Measurements from ENCODE around the gene ADORA2A. TPM values are rescaled to one million over a fixed set of nuclear protein-coding genes. Genes with fewer than 3 reads are reported as not detected.

Gene ADORA2A
- 4.1 TPM for total RNA-seq

DNA sequence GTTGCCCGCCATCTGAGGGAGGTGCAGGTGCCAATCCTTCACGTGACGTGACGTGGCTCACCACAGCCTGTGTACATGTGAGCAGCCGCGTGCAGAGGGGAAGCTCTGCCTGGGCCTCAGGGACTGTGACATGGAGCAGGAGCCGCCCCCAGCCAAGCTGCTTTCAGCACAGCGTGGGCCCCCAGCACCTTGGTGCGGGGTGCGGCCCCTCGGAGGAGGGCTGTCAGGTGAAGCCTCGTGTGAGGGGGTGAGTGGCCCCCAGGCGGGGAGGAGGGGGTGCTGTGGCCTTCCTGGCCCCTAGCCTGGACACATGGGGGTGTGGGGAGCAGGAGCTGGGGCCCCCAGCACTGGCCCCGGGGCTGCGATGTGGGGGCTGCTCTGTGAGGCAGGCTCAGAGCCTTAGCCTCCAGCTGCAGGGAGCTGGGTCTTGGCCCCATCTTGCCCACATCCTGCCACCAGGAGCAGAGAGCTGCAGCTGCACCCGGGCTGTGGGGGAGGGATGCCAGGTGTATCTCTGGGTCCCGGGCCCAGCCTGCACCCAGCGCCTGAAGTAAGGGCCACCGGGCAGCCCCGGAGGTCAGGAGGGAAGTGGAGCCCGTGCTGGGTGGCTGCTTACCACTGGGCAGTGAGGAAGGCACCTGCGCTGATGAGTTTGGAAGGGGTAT is at the start of gene ADORA2A:
Gene ADORA2A (plus strand): TSS at position 100 of the 665 bp plus-strand sequence. CDS start 5,806 bp downstream, outside the sequence.
- ATAC-seq (peak; percentile 2), DNase-seq (ENCODE audit: low spot score) (peak; percentile 66)

DNA sequence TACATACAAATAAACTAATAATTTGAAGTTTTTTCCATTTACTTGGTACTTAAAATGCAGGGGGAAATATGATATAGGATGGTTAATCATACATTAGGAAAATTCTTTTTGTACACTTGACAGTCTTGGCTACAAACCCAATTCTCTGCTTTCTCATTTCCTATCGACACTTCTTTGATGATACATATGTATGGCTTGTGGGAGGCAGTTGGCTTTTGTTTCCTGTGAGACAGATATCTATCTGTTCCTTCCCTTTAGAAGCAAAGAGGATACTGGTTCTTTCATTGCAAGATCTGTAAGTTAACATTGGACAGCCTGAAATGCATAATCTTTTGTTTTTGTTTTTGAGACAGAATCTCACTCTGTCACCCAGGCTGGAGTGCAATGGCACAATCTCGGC is 47.9 kb upstream of the ADORA2A start:
- DNase-seq (ENCODE audit: low spot score) (no peak), ATAC-seq (no peak)

DNA sequence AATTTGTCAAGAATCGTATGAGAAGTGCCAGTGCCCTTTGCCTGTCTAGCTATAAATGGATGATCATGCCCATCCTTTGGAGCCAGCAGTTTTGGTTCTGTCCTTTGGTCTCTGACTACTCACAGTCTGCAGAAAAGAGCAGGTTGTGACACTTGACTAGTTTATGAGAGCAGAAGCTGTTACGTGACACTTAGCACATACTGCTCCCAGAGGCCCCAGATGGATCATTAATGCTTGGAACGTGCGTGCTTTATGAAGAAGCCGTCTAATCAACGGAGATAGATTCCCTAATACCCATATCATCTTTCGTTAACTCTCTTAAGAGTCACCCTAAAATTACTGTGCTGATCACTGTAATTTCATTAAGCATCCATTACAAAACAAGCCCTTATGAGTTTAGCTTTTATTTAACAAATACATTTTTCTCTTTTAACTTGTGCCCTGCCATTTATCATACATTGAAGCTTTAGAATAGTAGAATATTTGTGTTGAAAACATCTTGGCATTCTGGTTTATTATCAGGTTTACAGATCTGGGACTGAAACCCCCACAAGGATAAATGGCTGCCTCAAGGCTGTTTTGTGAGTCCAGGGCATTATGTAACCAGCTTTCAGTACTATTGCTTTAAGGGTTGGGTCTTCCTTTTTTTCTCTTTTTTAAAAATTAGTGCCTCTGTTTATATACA is 47.0 kb upstream of the ADORA2A start:
- DNase-seq (ENCODE audit: low spot score), result no peak
- ATAC-seq, result no peak

DNA sequence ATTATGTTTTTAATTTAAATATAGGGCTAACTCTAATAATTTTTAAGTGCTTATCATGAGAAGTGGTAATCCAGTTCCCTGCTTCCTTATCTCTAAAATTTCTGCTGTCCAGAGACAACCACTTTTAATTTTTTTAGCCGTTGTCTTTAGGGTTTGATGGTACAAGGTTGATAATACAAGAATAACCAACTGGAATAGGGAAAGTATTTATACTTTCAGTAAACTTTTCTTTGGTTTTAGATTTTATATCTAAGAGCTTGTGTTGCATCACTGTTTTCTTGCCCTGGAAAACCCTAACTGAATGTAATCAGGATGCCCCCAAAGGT is 46.5 kb upstream of the ADORA2A start:
- no peak for DNase-seq (ENCODE audit: low spot score)
- ATAC-seq, result no peak

DNA sequence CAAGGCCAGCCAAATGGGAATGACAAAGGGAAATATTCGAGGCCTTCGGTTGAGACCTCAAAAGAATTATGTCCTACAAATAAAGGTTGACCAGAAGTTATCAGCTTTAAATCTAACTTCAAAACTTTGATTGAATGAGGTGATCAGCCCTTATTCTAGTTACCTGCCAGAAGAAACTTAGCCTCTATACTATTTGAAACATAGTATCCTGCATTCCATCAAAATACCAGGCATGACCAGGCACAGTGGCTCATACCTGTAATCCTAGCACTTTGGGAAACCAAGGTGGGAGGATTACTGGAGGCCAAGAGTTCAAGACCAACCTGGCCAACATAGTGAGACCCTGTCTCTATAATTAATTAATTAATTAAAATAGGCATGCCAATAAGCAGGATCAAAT is 44.3 kb upstream of the ADORA2A start:
- DNase-seq (ENCODE audit: low spot score), result no peak
- ATAC-seq, result no peak

DNA sequence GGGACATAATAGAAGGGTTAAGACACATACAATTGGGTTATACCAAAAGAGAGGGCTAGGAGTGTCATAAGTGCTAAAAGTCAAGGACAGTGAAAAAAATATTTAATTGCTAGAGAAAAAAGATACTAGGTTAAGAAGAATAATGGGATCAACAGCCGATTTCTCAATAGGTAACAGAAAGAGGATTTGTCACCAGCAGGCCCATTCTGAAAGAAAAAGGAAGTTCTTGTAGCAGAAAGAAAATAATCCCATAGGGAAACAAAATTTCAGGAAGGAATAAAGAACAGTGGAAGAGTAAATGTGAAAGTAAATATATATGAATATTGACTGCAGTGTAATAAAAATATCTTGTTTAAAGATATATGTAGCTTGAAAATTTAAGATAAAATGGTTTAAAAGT is 43.3 kb upstream of the ADORA2A start:
- ATAC-seq (no peak), DNase-seq (ENCODE audit: low spot score) (no peak)

DNA sequence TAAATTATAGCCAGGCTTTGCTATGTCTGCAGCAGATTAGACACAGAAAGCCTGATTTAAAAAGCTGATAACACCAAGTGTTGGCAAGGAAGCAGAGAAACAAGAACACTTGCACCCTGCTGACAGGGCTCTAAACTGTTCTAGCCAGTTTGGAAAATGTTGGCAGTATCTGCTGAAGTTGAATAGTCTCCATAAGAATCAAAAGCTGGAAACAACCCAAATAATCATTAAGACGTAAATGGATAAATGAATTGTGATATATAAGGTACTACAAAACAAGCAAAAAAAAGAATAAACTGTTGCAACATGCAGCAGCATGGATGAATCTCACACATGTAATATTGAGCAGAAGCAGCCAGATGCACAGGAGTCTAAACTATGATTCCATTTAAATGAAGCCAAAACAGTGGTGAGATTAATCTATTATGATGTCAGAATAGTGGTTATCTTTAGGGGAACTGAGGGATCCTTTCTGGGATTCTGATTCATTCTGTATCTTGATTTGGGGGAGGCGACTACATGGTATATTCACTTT is 40.4 kb upstream of the ADORA2A start:
- ATAC-seq (no peak), DNase-seq (ENCODE audit: low spot score) (no peak)

DNA sequence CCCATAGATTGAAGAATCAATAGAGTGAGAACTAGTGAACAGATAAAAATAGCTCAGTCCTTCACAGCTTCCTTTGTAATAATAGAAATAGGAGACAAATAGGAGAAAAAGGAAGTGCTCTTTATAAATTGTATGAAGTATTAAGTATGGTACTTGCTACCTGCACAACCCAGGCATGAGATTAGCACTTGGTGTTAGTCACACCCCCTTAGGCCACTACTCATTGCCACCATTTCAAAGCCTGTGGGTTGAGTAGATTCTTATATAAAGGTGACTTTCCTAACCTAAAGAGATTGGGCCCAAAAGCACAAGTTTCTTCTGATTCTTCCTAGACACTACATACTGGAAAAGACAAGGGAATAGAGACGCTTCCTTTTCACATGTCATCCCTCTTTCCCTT is 37.7 kb upstream of the ADORA2A start:
- DNase-seq (ENCODE audit: low spot score) (no peak), ATAC-seq (no peak)

DNA sequence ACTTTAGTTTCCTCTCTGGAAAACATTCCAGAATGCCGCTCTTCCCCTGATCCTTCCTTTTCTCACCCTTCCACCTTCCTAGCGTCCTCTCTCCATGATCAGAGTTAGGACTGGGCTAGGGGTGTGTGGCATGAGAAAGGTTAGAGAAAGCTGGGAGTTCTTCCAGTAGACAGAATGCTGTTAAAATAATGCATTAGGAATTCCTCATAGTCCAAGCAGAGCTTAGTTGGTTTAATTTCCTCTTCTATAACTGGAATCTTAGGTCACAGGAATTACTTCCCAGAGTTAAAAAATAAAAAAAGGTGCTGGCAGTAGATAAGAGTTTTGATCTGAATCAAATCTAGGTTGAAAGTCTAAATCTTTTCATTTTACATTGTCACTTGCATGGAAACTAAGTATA is 37.2 kb upstream of the ADORA2A start:
- no peak for ATAC-seq

DNA sequence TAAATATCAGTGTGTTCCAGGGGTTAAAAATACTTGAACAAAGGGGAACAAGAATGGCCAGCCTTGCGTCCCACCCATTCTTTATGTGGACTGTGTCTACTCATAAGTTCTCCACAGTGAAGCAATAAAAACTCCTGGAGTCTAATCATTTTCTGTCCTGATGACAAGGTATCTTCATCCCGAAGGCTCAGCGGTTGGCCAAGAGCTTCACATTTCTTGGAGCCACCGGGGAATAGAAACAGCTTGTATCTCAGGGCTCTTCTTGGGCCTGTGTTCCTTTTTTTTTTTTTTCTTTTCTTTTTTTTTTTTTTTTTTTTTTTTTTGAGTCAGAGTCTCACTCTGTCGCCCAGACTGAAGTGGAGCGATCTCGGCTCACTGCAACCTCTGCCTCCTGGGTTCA is 36.8 kb upstream of the ADORA2A start:
- no peak for ATAC-seq
- no peak for DNase-seq (ENCODE audit: low spot score)

More for the DNA sequence above, 37.2 kb upstream of the ADORA2A start:
- no peak for DNase-seq (ENCODE audit: low spot score)

DNA sequence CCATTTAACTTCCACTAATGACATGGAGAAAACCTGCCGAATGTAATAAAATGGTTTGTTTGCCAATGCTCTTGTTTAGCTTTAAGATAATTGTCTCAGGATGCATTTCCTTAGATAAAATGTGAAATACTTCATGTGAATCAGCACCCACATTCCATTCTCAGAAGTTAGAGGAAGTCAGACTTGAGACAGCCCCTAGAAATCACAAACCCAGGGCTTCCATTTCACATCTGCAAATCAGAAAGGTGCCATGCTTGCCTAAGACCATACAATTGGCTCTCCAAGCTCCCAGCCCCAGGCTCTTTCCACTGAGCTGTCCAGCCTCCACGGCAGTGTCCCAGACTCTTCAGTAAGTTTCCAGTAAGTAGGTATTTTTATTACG is 35.6 kb upstream of the ADORA2A start:
- no peak for DNase-seq (ENCODE audit: low spot score)
- no peak for ATAC-seq

DNA sequence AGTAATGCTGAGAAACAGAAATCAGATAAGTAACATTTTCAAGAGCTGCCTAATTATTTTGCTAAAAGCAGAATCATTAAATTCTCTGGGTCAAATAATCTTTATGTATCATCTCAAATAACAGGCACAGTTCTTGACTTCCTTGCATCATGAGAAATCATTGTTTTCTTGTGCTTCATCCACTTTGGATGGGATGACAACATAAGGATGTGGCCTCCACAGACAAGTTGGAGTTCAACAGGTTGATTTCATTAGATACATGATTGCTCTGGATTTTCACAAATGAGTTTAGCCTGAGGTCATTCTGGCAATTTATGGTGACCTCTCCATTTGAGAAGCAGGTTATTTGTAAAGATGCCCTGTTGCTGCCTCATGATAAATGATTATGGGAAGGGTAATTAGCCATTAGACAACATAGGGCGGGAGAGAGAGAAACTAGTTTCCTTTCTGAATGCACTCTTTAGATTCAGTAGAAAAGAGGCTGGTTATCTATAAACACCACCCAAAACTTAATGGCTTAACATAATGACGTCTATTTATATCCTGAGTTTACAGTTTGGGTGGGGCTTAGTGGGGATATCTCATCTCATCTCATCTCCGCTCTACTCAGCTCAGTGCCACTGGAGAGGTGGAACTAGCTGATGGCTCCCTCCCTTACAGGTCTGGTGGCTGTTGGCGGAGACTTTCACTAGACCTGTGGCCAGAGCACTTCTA is 35.0 kb upstream of the ADORA2A start:
- ATAC-seq (no peak), DNase-seq (ENCODE audit: low spot score) (no peak)

DNA sequence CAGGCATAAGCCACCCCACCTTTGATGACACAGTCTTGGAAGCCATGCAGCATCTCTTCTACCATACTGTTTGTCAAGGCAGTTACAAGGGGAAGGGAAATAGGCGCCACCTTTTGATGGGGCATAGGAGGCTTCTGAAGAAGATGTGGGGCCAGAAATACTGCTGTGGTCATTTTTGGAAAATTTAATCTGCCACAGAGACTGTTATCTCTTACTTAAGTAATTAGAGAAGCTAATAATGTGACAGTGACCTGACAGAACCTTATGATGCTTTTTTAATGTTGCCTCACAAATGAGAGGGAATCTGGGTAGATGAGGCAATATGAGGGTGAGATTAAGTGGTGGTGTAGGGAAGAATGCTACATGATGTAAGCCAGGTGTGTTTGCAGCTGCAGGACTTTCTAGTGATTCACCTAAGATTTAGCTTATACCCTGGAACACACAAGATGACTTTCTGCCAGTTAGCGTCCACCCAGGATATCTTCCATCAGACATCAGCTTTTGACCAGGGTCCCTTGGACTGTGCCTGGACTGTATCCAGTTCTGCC is 34.3 kb upstream of the ADORA2A start:
- DNase-seq (ENCODE audit: low spot score), result no peak
- ATAC-seq, result no peak

DNA sequence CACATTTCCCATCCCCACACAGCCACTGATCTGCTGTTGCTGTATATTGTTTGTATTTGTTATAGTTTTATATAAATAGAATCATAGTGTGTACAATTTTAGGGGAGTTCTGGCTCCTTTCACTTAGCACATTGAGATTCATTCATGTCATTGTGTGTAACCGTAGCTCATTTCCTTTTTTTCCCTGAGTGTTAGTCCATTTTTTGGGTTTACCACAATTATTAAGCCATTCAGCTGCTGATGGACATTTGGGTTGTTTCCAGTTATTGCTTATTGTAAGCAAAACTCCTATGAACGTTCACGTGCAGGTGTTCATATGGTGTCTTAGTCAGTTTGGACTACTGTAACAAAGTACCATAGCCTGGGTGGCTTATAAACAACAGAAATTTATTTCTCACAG is 33.6 kb upstream of the ADORA2A start:
- no peak for ATAC-seq
- DNase-seq (ENCODE audit: low spot score), result no peak

DNA sequence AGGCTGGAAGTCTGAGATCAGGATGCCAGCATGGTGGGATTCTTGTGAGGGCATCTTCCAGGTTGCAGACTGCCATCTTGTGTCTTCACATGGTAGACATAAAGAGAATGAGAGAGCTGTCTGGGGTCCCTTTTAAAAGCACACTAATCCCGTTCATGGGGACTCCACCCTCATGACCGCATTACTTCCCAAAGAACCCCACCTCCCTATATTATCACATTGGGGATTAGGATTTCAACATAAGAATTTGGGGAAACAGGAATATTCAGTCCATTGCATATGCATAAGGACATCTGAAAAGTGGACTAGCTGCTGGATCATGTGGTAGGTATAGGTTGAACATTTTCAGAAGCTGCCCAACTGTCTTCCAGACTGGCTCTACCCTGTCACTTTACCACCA is 33.1 kb upstream of the ADORA2A start:
- DNase-seq (ENCODE audit: low spot score), result no peak
- no peak for ATAC-seq

DNA sequence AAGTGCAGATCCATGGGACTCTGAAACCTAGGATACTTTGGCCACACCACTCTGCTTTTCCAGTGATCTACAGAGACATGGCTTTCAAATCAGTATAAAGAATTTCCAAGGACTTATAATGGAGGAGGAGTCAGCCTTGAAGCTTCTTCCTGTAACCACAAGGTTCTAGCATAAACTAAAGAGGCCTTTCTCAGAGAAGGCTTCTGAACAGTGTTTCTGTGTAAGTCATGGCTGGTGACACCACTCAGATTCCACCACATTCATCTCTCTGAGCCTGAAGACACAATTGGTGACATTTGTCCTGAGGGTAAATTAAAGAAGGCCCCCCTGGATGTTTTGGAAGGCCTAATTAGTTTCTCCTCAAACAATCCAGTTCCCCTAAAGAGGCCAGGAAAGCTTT is 29.0 kb upstream of the ADORA2A start:
- ATAC-seq, result no peak
- DNase-seq (ENCODE audit: low spot score), result no peak

DNA sequence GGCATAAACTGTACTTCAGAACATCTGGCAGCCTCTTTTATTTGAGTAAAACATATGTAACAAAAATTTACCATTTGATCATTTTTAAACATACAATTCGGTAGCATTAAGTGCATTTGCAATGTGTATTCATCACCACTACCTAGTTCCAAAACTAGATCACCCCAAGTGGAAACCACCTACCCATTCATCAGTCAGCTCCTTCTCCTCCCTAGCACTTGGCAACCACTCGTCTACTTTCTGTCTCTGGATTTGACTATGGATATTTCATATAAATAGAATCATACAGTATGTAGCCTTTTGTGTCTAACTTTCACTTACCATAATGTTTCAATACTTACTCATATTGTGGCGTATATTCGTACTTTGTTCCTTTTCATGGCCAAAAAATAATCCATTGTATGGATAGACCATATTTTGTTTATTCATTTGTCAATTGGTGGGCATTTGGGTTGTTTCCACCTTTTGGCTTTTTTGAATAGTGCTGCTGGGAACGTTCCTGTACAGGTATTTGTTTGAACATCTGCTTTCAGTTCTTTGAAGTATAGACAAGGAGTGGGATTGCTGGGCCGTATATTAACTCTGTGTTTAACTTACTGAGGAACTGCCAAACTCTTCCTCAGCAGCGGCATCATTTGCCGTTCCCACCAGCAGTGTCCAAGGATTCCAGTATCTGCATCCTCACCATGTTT is 27.2 kb upstream of the ADORA2A start:
- DNase-seq (ENCODE audit: low spot score) (no peak), ATAC-seq (no peak)

DNA sequence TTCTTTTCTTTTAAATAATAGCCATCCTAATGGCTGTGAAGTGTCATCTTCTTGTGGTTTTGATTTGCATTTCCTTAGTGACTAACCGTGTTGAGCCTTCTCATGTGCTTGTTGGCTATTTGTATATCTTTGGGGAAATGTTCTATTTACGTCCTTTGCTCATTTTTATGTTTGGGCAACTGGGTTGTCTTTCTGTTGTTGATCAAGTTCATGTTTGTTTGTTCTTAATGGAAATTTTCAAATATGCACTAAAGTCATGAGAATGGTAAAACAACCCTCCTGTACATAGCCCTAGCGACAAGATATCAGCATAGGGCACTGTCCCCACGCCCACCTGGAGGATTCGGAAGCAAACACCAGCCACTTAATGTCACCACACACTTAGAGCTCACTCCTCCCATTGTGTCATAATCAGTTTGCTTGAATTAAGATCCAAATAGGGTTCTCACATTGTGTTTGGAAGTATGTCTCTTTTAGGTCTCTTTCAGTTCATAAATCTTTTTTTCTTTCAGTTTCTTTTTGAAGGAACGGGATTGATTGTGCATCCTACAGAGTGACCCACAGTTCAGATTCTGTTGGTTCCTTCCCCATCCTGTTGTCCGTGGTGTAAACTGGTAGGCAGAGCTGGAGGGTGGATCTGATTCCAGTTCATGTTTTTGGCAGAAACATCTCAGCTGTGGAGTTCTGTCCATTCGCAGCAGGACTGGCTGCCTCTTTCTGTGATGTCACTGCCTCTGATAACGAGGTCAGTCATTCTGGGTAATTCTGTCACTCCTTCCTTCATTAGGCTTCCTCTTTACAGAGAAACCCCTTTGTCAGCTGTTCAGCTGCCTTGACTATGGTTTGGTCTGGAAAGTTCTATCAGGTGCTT is 26.4 kb upstream of the ADORA2A start:
- DNase-seq (ENCODE audit: low spot score) (no peak), ATAC-seq (peak; percentile 34)

DNA sequence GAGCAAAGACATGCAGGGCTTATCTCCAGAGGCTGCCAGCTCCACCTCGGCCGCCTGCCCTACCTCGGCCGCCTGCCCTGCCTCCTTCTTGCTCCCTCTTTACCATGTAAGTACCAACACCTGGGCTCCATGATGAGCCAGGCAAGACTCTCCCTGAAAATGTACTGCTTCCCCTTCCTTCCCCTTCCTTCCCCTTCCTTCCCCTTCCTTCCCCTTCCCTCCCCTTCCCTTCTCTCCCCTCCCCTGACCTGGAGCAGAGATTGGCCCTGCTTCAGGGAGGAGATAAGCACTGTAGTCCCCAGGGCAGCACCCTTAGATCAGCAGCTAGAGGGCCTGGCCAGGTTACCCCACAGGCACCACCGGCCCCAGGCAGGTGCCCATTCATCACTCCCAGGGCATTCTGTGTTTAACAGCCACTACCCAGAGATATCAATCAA is 25.4 kb upstream of the ADORA2A start:
- DNase-seq (ENCODE audit: low spot score) (no peak), ATAC-seq (peak; percentile 14)

Data from left lobe of liver (tissue), 2 donors.